ENCODE results near the gene ARL5C. TPM values are rescaled to one million over a fixed set of nuclear protein-coding genes. Genes with fewer than 3 reads are reported as not detected.
A peak's percentile ranks its signal among the peaks of the same experiment; 100 is the strongest.

The ARL5C gene
- total RNA-seq, 1 experiment from 2014 or later: not detected

- H3K56ac ChIP-seq (ENCODE audit: insufficient read length, low read depth, low read length): no peak overlapping the region
- no peak overlapping the region for H3K4ac ChIP-seq (ENCODE audit: low read depth, low read length)
- Mint-ChIP-seq H3K27me3 (ENCODE audit: low read depth) (peaks cover 13% of the 10 kb centered on the region), H3K4me1 (peaks cover 0 to 11% of the 10 kb centered on the region in 2 experiments; a peak in 1 of 4 replicates), H3K9me3 (peaks cover 0 to 2% of the 10 kb centered on the region in 2 experiments; a peak in 1 of 5 replicates), H3K4me3 (no peak overlapping the region), H3K27ac (no peak overlapping the region; a peak in 1 of 7 replicates), H3K36me3 (ENCODE audit: insufficient read depth in 1 of 3, low read depth in 3 of 3) (no peaks in the 10 kb centered on the region)
- no peak overlapping the region for H2AFZ ChIP-seq (ENCODE audit: low read length)
- peak overlapping the region; percentile 24 for H3K18ac ChIP-seq (ENCODE audit: insufficient read length, low read depth, low read length)
- no peaks in the 10 kb centered on the region for H3K4me1 ChIP-seq (ENCODE audit: insufficient read depth, low read length)
- H4K20me1 ChIP-seq (ENCODE audit: control insufficient read depth, insufficient read depth, insufficient read length): peaks cover 4% of the 10 kb centered on the region
- peak overlapping the region; percentile 46 for H3K14ac ChIP-seq (ENCODE audit: insufficient read depth, low read length)
- H4K5ac ChIP-seq (ENCODE audit: insufficient read length, low read depth, low read length): no peak overlapping the region
- H3K4me2 ChIP-seq (ENCODE audit: insufficient read depth, insufficient read length, low read length): no peak overlapping the region
- no peak overlapping the region for H2BK12ac ChIP-seq (ENCODE audit: insufficient read length, low read depth, low read length)
- no peak overlapping the region for H3K27ac ChIP-seq (ENCODE audit: insufficient read length, low read depth, low read length)
- H4K91ac ChIP-seq (ENCODE audit: insufficient read length, low read depth, low read length): no peak overlapping the region
- H2BK15ac ChIP-seq (ENCODE audit: low read depth, low read length): no peak overlapping the region
- no peaks in the 10 kb centered on the region for H3K79me1 ChIP-seq (ENCODE audit: insufficient read depth, low read depth, low read length, poor library complexity, severe bottlenecking)
- H3K79me2 ChIP-seq (ENCODE audit: insufficient read depth, low read length): no peaks in the 10 kb centered on the region
- no peak overlapping the region for H3K23ac ChIP-seq (ENCODE audit: insufficient read length, low read depth, low read length)
- H3T11ph ChIP-seq (ENCODE audit: low read length): no peak overlapping the region
- TF ChIP-seq CTCF (conservative IDR thresholded peaks at IDR 0.05): no peak
- no peak overlapping the region for H4K8ac ChIP-seq (replicated peaks; ENCODE audit: insufficient read length, low read depth, low read length)
- DNase-seq: no peak
- H2BK20ac ChIP-seq (ENCODE audit: low read depth, low read length, poor library complexity, severe bottlenecking): no peak overlapping the region
- no peak overlapping the region for H2AK5ac ChIP-seq (ENCODE audit: insufficient read length, low read length)
- H2BK5ac ChIP-seq (ENCODE audit: insufficient read length, low read length): no peak overlapping the region
- H3K9me3 ChIP-seq (ENCODE audit: control insufficient read depth, low read depth, low read length): no peaks in the 10 kb centered on the region
- no peak overlapping the region for H2BK120ac ChIP-seq (ENCODE audit: low read depth, low read length, poor library complexity, severe bottlenecking)
- no peaks in the 10 kb centered on the region for H3K23me2 ChIP-seq (ENCODE audit: insufficient read length, low read depth, low read length, poor library complexity, severe bottlenecking)
- WGBS (ENCODE audit: extremely low coverage, insufficient read length, low lambda C conversion rate): no CpG with 5 or more reads among the region's 14 CpGs
- H3K9ac ChIP-seq (ENCODE audit: extremely low read depth, insufficient read length, low read length): no peak overlapping the region
- H3K27me3 ChIP-seq (ENCODE audit: insufficient read depth, low read length): no peaks in the 10 kb centered on the region
Measured at GRCh38 chr17:39114723-39115122, 51.2 kb downstream of the ARL5C start.
